Measurements from ENCODE around the gene ARFGAP1. TPM values are rescaled to one million over a fixed set of nuclear protein-coding genes. Genes with fewer than 3 reads are reported as not detected.

The ARFGAP1 gene
- 79.6 and 85.6 TPM in 2 replicates for total RNA-seq (2014; rRNA removed; shearing (Covaris generic))

DNA sequence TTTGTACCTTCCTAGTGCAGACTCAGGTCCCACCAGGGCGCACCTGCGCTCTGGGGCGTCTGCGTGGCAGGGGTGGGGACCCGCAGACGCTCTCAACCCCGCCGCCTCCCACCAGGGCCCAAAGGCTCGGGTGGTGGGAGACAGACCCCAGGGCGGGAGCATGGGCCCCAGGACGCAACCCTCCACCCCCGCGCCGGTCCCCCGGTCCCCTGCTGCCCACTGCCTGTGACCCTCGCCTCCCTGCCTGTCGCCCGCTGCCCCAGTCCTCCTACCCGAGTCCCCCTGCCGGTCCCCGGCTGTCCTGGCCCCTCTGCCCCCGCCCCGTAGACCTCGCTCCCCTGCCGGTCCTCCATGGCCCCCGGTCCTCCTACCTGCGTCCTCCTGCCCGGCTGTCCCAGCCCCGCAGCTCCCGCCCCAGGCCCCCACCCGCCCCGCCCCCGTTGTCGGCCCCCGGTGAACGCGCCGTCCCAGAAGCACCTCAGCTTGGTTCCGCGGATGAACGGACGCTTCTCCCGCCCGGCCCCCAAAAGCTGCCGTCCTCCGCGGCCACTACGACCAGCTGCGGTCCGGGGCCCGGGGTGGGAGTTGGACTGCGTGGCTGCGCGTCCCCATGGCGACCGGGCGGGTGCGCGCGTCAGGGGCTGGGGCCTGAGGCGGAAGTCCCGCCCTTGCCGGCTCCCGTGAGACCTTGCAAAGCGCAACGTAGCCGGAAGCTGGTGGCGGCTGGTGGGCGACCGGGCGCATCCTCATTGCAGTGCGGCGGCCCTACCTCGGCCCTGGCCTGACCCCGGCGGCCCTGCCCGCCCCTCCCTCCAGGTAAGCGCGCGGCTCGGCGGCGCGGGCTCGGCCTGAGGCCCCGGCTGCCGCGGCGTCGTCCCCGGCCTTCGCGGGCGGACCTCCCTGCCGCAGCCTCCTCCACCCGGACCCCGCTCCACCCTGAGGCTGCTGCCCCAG is at the start of gene ARFGAP1:
Gene ARFGAP1 (plus strand): TSS at position 709 of the 954 bp plus-strand sequence. CDS start 2,768 bp downstream, outside the sequence.
- DNase-seq (ENCODE audit: low read depth) = peak; percentile 93

GRCh38 chr20:63223121-63223825 is 49.3 kb upstream of the ARFGAP1 start:
- DNase-seq (ENCODE audit: low read depth) = peak; percentile 47

- no peak for DNase-seq (ENCODE audit: low read depth)
These were observed 48.8 kb upstream of the ARFGAP1 start for GRCh38 chr20:63223826-63224207.

DNA sequence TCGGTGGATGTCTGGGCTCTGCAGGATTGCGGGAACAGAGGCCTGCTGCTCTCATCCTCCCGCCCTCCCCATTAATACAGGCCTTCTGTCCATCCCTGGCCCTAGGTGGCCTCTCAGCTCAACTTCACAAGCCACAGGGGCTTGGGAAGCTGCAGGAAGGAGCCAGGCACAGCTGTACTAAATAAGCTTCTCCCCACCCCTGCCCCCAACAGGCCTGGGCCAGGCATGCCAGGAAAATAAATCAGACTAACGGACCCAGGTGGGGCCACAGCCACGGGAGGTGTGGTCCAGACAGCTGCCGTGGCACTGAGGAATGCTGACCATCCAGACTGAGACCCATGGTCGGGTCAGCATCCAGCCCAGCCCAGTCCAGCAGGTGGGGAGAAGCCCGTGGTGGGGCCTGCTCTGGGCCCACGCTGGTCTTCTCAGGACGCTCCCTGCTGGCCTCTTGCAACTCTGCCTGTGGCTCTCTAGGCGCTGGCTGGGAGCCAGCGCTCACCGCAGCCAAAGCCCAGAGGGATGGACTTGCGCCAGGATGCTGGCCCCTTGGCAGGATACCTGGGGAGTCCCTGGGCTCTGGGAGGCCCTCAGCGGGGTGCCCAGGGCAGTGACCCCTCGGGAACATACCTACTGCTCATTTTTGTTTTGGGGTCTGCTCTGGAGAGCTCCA is 48.1 kb upstream of the ARFGAP1 start:
- DNase-seq (ENCODE audit: low read depth) = peak; percentile 85

DNA sequence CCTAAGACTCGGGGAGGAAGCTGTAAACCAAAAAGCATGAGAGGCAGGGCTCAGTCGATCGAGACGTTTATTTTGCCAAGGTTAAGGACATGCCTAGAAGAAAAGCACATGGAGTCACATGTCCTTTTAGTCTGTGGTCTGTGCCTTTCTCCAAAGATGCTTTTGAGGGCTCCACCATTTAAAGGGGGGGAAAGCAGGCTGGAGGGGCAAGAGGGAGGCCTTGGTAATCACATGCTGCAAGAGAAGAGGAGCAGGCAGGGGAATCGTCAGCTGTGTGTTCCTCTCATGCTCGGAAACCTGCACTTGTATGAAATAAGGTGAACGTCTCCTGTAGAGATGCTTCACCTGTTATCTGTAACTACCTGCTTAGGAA is 47.5 kb upstream of the ARFGAP1 start:
- no peak for DNase-seq (ENCODE audit: low read depth)

GRCh38 chr20:63226042-63226943 is 46.3 kb upstream of the ARFGAP1 start:
- peak; percentile 85 for DNase-seq (ENCODE audit: low read depth)

DNA sequence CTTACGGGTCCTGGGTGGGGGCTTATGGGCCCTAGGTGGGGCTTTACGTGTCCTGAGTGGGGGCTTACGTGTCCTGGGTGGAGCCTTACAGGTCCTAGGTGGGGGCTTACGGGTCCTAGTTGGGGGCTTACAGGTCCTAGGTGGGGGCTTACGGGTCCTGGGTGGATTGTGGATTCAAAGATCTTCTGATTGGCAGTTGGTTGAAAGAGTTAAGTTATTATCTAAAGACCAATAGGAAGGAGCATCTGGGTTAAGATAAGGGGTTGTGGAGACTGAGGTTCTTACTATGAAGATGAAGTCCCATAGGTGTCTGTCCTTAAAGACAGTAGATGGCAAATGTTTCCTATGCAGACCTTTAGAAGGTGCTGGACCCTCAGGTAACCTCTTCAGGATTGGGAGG is 45.4 kb upstream of the ARFGAP1 start:
- DNase-seq (ENCODE audit: low read depth) = no peak

GRCh38 chr20:63228806-63229205 is 43.8 kb upstream of the ARFGAP1 start:
- no peak for DNase-seq (ENCODE audit: low read depth)

- no peak for DNase-seq (ENCODE audit: low read depth)
These were observed 41.8 kb upstream of the ARFGAP1 start for GRCh38 chr20:63230800-63231268.

DNA sequence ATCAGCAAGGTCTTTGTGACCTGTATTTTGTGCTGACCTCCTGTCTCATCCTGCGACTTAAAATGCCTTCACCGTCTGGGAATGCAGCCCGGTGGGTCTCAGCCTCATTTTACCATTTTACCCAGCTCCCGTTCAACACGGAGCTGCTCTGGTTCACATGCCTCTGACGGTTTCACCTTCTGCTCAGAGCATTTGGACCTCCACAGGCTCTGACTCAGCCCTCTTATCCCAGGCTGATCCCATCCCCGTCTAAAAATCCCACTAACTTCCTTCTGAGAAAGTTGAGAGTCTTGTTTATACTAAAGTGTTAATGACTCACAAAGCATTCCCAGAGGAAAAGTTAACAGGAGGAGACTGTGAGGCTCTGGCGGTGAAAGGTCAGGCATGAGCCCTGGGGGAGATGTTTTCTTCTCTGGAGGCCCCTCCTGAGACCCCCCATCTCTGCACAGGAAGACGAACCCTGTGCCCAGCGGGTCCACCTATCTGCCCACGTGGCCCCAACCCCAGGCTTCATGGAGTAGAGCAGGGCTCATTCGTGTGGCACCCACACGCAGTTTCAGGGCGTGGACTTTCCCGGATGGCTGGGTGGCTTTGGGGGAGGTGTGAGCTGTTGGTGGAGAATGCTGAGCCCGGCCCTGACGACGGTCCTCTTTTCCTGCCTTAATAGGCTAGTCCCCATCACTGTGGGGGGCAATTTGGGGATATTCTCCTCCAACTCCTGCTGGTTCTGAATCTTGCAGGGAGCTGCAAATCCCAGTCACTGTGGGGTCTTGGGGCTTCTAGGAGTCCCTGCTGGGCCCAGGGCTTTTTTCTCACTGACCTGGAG is 40.2 kb upstream of the ARFGAP1 start:
- peak; percentile 95 for DNase-seq (ENCODE audit: low read depth)

GRCh38 chr20:63233061-63233344 is 39.6 kb upstream of the ARFGAP1 start:
- no peak for DNase-seq (ENCODE audit: low read depth)

- no peak for DNase-seq (ENCODE audit: low read depth)
These were observed 38.7 kb upstream of the ARFGAP1 start for GRCh38 chr20:63233924-63234323.

GRCh38 chr20:63234693-63235398 is 37.8 kb upstream of the ARFGAP1 start:
- DNase-seq (ENCODE audit: low read depth) = no peak

- DNase-seq (ENCODE audit: low read depth) = no peak
These were observed 37.1 kb upstream of the ARFGAP1 start, which contains the start of gene BIRC7 for GRCh38 chr20:63235399-63235983. BIRC7 (plus strand) TSS chr20:63235905; CDS start chr20:63236097, 192 bp downstream.

- no peak for DNase-seq (ENCODE audit: low read depth)
These were observed 36.3 kb upstream of the ARFGAP1 start for GRCh38 chr20:63236116-63236837.

- DNase-seq (ENCODE audit: low read depth) = no peak
These were observed 34.6 kb upstream of the ARFGAP1 start for GRCh38 chr20:63238031-63238430.

- DNase-seq (ENCODE audit: low read depth) = peak; percentile 36
These were observed 34.0 kb upstream of the ARFGAP1 start for GRCh38 chr20:63238514-63239125.

DNA sequence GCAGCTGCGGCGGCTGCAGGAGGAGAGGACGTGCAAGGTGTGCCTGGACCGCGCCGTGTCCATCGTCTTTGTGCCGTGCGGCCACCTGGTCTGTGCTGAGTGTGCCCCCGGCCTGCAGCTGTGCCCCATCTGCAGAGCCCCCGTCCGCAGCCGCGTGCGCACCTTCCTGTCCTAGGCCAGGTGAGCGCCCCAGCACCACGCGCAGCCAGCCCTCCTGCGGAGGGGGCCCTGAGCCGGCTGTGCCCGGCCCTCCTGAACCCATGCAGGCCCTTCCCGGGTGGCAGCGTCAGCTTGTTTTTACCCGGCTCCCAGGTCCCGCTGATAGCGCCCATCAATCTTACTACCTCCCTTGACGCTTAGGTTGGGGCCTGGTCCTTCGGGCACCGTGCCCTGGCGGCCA is 33.2 kb upstream of the ARFGAP1 start:
- no peak for DNase-seq (ENCODE audit: low read depth)
